NCI-H1436 (cell line): ENCODE measurements around the gene DNAH10.
"Not testable (repeated sequence)": the region's sequence is repeated elsewhere in the genome, so short reads cannot be mapped to it uniquely, and the experiment has no call there.

Source experiments
- DNase-seq: peaks from one replicate; lab custom pipeline; 2025; lab: John Stamatoyannopoulos, UW

The DNAH10 gene

DNA sequence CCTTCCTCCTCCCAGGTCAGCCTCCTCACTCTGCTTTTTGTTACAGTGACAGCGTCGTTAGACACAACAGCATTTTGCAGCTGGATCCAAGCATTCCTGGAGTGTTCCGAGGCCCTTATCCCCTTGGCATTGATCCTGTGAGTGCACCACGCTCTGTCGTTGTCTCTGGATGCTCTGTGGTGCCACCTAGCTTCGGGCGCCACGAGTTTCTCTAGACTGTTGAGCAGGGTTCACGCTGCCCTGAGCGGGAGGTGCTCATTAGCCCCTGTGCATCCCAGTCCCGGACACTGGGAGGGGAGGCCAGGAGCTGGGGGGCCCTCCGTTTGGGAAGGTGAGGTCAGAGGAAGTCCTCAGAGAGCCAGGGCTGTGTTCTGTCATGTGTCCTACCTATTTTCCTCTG lies 17.3 kb upstream of the DNAH10 start:
- DNase-seq = no peak

DNA sequence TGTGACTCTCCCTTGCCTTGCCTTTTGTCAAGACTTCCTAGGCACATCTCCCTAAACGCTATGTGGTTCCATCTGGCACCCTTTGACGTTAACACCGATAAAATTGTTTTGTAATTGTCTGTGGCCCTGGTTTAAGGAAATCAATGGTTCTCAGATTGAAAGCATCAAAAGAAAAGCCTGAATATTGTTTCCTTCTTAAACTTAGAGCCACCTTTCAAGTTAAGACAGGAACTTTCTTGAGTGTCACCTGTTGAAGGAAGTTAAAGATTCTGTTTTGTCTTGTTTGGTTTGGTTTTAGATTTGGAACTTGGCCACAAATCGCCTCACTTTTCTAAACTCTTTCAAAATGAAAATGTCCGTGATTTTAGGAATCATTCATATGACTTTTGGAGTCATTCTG lies 14.8 kb upstream of the DNAH10 start:
- no peak for DNase-seq

DNA sequence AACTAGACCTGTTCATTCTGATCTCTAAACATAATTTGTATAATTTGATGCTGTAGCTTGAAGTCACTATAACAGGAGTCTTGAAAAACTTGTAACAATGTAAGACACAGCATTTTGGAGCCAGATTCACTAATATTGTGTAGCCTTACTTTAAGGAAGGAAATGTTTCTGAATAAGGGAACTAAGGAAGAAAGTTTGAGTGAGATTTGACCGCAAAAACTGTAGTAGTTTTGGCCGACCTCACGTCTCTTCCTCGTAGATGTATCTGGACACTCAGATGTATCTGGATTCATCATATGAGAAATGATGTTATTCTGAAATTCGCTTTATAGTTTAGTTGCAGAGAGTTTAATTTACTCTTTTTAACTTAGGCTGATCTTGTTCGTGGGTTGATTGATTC lies 13.9 kb upstream of the DNAH10 start:
- no peak for DNase-seq

DNA sequence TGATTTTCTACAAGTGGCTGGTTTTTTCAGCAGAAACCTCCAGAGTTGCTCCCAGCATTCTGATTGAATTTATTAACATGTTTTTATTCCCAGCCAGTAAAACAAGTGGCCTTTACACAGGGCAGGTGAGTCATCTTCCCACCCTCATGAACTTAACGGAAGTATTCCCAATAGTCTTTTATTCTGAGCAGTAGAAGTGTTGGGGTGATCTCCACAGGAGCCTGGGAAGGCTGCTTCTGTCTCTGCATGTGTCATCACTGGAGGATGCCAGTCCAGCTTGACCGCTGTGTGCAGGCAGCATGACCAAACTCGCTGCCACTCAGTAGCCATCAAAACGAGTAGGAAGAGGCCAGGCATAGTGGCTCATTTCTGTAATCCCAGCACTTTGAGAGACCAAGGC lies 13.4 kb upstream of the DNAH10 start:
- DNase-seq = no peak

DNA sequence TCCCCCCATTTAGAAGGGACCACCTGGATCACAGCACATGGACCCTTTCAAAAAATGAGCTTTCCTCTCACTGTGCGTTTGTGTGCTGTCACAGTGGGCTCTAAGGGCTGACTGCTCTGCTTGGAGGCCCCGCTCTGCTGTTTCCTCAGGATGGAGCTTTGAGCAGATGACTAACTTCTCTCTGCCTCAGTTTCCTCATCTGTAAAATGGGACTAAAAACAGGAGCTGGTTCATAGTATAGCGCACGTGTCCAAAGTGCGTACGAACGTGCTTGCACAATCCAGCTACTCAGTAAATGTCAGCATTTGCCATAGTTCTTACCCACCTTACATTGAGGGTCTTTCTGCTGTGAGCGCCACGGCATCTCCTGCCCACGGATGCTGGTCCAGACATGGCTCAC lies 12.7 kb upstream of the DNAH10 start:
- no peak for DNase-seq

DNA sequence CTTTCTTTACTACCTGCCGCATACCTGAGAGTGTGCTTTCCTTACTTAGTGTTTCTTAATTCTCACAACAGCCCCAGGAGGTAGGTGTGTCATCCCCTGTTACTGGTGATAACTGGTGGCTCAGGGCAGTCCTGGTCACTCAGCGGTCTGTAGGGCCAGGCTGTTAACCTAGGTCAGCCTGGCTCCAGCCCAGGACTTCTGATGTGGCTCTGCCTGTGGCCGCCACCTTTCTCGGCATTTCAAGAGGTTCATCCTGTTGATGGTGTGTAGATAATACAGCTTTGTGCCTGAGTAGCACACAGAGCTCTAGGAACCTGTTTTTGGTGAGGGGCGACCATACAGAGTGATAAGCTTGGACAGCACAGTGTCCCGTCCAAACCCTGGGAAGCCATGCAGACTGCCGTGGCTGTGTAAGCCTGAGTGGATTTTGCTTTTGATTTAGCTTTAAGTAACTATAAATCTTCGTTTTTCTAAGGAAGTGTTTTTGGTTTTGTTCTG lies 11.9 kb upstream of the DNAH10 start:
- DNase-seq = no peak

DNA sequence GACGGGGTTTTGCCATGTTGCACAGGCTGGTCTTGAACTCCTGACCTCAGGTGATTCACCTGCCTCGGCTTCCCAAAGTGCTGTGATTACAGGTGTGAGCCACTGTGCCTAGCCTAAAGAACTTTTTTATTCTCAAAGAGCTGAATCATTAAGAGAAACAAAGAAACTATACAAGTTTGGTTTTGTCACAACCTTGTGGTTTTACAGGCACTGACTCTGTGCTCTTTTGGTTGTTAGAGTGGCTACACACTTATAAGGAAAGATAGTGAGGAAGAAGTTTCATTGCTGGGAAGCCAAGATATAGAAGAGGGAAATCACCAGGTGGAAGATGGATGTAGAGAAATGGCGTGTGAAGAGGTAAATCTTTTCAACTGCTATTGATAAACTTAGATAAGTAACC lies 10.1 kb upstream of the DNAH10 start:
- no peak for DNase-seq

DNA sequence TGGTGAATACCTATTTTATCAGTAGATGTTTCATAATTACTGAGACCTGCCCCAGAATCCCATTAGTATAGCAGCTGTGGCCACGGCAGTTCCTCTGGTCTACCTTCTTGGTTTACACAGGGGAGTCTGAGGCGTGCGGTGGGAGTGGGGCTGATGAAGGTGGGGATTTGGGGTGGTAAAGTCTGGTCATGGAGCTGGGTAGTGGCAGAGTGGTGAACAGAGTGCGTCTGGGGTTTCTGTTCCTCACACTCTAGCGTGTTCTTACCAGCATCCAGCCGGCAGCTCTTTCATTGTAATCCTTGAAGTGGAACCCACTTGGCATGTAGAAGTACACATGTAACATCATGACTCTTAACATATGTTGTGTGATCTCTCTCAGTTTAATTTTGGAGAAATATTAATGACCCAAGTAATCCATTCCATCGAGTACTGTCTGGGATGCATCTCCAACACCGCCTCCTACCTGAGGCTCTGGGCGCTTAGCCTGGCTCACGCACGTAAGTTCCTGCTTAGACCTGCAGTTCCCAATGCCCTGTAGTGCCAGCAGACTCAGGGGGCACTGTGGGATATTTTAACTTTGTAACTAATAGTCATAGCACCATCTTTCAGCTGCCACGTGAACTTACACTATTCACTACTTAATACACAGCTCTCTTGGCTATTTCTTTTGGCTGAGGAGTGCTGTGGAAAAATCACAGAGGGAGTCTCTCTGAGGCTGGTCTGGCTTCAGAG lies 7.9 kb upstream of the DNAH10 start:
- no peak for DNase-seq

DNA sequence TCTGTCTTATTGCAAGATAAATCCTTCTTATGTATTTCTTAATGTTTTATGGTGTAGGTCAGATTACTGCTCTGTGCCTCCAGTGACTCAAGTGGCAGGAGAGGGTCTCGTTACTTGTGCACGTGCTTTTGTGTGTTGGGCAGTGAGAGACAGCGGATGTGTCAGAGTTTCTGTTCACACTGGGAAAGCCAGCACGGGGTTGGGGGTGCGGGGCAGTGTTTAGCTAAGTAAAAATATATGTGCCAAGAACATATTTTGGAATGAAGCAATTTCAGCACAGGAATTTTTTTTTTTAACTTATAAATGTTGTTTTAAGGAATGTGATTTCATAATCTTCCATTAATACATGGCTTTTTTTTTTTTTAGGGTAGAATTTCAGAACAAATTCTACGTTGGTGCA lies 4.5 kb upstream of the DNAH10 start:
- no peak for DNase-seq

DNA sequence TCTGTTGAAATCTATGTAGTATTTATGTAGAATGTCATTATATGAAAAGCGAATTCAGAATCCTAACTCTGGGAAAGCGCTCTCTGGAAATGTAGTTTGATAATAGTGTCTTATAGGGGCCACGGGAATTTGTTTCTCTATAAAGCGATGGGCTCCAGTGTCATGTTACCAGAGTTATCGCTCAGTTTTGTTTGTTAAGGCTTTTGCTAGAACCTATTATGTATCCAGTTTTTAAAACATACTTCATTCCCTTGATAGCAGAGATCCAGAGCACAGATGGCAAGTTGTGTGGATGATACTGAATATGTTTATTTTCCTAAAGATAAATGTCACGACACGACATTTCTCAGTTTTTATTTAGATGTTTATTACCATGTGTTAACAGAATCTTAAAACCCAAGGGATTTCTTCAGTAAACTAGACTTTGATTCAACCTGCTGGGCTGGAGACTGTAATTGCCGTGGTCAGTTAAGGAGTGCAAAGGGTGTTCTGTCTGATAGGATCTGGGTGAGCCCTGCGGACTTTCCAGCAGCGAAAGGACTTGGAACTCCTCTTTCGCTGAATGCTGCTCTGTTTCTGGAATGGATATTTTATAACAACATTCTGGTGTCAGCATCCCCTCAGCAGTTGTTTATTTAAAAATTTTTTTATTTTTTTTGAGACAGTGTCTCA lies 1.7 kb upstream of the DNAH10 start:
- DNase-seq = no peak

DNA sequence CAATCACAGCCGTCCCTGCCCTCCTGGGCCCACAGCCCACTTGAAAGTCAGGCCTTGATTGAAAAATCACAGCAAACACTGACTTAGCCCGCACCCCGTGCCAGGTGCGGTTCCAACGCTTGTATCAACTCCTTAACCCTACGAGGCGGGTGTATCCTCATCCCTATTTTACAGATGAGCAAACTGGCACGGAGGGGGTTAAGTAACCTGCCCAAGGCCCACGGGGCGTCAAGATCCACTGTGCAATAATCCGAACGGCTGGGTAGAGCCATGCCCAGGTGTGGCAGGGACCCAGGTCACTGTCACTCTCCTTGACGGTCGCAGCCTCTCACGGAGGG lies 583 bp downstream of the DNAH10 start:
- DNase-seq = no peak

DNA sequence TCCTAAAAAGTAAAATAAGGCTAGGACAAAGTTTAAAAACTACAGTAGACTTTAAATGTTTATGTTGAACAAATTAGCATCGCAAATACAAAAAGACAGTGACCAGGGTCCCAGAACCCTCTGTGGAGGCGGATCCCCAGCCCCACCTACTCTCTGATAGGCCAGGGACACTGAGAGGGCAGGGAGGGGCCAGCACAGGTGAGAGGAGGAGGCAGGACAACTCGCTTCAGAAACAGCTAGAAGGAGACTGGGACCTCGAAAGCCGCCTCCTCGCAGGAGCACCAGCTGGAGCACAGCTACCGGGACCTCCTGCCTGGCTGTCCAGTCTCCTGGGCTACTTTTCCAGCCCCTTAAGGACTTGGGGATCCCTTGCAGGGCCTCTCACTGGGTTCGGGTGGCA lies 992 bp downstream of the DNAH10 start:
- no peak for DNase-seq

DNA sequence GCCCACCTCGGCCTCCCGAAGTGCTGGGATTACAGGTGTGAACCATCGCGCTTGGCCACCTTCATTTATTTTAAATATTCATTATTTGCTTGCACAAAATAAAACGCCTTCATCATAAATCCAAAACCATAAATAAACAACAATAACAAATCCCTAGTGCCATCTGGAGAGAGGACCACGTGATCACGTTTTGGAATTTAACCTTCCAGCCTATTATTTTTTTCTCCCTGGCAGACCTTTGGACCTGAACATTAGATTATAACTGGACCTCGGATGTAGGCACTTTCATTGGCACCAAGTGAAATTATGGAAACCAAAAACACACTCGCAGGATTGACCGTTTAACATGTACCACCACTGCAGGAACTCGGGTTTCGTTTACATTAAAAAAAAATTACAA lies 2.0 kb downstream of the DNAH10 start:
- no peak for DNase-seq

DNA sequence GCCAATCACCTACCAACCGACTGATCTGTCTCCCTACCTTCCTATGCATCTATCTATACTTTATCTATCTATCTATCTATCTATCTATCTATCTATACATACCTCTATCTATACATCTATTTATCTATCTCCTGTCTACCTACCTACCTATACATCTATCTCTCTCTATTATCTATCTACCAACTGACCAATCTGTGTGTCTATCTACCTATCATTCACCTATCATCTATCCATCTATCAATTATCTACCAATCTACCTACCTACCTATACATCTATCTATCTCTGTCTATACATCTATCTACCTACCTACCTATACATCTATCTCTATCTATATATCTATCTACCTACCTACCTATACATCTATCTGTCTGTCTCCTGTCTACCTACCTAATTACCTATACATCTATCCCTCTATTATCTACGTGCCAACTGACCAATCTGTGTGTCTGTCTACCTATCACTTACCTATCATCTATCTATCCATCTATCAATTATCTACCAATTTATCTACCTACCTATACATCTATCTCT lies 3.5 kb downstream of the DNAH10 start:
- no peak for DNase-seq

DNA sequence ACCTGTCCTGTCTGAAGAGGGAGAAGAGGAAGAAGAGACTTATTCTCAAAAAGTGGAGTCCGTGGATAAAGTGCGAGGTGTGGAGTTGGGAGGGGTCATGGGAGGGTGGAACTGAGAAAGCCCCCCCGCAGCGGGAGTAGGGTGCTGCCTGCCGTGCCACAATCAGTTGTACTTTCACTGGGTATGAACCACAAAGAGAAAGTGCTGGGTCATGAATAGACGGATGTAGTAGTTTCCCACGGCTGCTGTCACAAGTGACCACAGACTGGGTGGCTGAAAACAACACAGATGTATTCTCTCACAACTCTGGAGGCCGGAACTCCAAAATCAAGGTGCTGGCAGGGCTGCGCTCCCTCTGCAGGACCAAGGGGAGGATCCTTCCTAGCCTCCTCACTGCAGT lies 5.5 kb downstream of the DNAH10 start:
- no peak for DNase-seq

DNA sequence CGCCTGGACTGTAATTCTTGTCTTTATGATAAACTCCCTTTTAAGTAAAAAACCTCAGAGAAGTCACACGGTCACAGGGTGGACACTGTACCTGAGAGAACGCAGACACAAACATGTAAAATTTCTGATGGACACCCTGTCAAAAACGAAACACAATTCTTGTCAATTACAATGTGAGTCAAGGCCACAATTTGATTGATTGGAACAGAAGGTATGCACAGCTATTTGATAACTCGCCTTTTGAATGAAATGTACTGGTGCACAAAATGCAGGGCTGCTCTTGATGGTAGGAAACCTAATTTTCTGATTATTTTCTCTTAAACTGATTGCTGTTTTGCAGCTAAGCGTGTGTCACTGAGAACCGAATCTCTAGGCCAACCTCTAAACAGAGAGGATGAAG lies 9.2 kb downstream of the DNAH10 start:
- DNase-seq = no peak

DNA sequence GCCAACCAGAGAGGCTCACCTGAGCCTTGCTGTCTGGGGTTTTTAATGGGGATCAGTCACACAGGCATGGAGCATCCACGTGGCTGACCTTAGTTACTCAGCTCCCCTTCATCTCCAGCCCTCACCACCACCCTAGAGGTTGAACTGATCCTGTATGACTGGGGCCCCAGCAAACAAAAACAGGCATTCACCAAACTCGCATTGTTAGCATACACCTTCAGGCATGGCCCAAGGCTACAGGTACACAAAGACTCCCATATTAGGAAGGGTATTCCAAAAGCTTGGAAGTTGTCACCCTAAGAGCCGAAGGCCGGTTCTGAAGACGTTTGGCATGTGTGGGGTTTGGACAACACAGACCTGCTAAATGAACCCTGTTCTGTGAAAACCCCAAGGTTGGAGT lies 10.0 kb downstream of the DNAH10 start:
- no peak for DNase-seq

DNA sequence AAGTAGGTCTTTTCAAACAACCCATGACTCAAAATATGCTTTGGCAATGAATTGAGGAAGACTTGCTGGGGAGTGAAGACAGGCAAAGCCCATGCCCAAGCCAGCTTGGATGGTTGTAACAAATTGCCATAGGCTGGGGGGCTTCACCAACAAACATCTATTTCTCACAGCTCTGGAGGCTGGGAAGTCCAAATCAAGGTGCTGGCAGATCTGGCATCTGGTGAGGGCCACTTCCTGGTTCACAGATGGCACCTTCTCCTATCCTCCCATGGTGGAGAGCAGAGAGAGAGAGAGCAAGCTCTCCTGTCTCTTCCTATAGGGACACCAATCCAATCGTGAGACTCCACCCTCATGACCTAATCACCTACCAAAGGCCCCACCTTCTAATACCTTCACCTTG lies 11.3 kb downstream of the DNAH10 start:
- DNase-seq = no peak

DNA sequence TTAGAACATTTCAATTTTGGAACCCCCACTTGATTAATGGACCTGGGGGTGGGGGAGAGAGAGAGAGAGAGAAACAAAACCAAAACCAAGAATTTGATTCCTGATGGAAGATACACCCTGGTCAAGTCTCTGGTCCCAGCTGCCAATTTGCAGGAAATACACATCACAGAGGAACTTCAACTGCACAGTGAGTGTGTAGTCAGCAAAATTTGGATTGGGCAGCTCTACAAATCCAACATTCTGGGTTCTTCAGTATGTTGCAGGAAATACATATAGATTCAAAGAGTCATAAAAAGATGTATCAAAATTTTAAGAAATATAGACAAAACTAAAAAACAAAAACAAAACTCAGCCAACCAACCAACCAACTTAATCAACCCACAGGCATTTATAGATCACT lies 17.4 kb downstream of the DNAH10 start:
- DNase-seq = no peak

DNA sequence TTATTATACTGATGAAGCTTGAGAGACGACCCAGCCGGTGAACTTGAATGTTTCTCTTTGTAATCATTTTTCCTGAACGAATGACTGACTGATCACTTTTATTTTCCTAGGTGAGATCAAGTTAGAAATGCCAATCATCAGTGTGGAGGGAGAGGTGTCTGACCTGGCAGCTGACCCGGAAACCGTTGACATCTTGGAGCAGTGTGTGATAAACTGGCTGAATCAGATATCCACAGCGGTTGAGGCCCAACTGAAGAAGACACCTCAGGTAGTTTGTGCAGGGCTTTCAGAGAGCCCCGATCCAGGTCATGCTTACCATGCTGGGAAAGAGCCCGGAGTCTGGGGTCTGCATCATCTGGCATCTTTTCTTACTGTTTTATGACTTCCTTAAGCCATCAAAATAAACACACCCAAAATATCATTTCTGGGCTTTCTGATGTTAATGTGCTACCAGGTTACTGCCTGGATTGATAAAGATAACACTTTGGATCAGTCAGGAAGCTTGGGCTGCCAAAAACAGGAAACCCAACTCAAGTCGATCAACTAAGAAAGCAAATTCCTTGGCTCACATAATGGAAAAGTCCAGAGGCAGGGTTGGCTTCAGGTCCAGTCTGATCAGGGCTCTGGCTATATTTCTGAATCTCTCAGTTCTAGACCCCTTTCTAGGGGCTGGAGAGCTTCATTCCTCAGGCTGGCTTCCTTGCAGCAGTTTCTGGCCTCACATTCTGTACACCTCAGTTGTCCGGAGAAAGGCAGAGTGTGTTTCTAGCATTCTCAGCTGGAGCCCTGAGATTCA lies 21.1 kb downstream of the DNAH10 start:
- DNase-seq = no peak

DNA sequence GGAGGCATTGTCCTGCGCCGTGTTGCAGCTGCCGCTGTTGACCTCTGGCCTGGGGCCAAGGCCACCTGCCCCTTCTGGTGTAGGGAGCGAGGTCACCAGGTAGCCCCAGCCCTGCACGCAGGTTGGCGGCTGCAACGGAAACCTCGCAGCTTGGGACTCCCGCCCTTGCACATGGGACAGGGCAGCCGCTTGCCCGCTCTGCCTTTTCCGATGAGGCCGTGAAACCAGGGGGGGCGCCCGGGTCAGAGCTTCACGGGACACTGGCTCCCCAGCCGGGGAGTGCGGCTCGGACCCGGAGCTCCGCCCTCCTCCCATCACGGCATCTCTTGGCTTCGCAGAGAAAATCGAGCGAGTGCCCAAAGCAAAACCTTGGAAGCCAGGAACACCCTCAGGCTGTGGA lies 25.4 kb downstream of the DNAH10 start:
- DNase-seq = no peak

DNA sequence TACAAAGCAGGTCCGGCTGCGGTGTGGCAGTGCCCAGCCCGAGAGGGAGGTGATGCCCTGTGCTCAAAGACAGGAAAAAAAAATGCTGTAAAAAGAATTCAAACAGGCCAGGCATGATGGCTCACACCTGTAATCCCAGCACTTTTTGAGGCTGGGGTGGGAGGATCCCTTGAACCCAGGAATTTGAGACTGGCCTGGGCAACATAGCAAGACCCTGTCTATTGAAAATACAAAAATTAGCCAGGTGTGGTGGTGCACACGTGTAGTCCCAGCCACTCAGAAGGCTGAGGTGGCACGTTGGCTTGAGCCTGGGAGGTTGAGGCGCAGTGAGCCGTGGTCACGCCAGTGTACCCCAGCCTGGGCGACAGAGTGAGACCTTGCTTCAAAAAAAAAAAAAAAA lies 26.4 kb downstream of the DNAH10 start:
- no peak for DNase-seq

DNA sequence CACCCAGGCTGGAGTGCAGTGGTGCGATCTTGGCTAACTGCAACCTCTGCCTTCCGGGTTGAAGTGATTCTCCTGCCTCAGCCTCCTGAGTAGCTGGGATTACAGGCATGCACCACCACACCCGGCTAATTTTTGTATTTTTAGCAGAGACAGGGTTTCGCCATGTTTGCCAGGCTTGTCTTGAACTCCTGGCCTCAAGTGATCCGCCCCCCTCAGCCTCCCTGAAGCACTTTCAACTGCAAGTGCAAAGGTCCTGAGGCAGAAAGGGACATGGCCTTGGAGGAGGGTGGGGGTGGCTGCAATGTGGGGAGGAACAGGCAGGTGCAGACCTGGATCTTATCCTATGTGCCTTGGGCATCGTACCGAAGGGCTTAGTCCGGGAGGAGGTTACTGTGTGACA lies 27.3 kb downstream of the DNAH10 start:
- not testable (repeated sequence) for DNase-seq
